Measurements from ENCODE around the gene CAMK4.
"Not testable (repeated sequence)": the region's sequence is repeated elsewhere in the genome, so short reads cannot be mapped to it uniquely, and the experiment has no call there.

The CAMK4 gene

GRCh38 chr5:111320953-111321352 is 96.8 kb downstream of the CAMK4 start:
- no peak for DNase-seq

- DNase-seq = no peak
Observed at GRCh38 chr5:111321376-111321775, 97.2 kb downstream of the CAMK4 start.

GRCh38 chr5:111326551-111326950 is 102.4 kb downstream of the CAMK4 start:
- DNase-seq = no peak

- no peak for DNase-seq
Observed at GRCh38 chr5:111337133-111337532, 112.9 kb downstream of the CAMK4 start.

- no peak for DNase-seq
Observed at GRCh38 chr5:111337688-111338087, 113.5 kb downstream of the CAMK4 start.

GRCh38 chr5:111345731-111346130 is 121.5 kb downstream of the CAMK4 start:
- no peak for DNase-seq

- no peak for DNase-seq
Observed at GRCh38 chr5:111347021-111347420, 122.8 kb downstream of the CAMK4 start.

GRCh38 chr5:111348661-111349329 is 124.6 kb downstream of the CAMK4 start:
- DNase-seq = no peak

- DNase-seq = no peak
Observed at GRCh38 chr5:111349429-111349828, 125.2 kb downstream of the CAMK4 start.

GRCh38 chr5:111353035-111353434 is 128.9 kb downstream of the CAMK4 start:
- no peak for DNase-seq

GRCh38 chr5:111358726-111359125 is 134.5 kb downstream of the CAMK4 start:
- DNase-seq = not testable (repeated sequence)

- DNase-seq = no peak
Observed at GRCh38 chr5:111360173-111360572, 136.0 kb downstream of the CAMK4 start.

- DNase-seq = no peak
Observed at GRCh38 chr5:111364992-111365391, 140.8 kb downstream of the CAMK4 start.

GRCh38 chr5:111366388-111366787 is 142.2 kb downstream of the CAMK4 start:
- DNase-seq = no peak

GRCh38 chr5:111367115-111367514 is 142.9 kb downstream of the CAMK4 start:
- no peak for DNase-seq

- DNase-seq = no peak
Observed at GRCh38 chr5:111372799-111373198, 148.6 kb downstream of the CAMK4 start.

GRCh38 chr5:111374380-111374779 is 150.2 kb downstream of the CAMK4 start:
- no peak for DNase-seq

- no peak for DNase-seq
Observed at GRCh38 chr5:111375645-111376044, 151.5 kb downstream of the CAMK4 start.

- DNase-seq = no peak
Observed at GRCh38 chr5:111377306-111377705, 153.1 kb downstream of the CAMK4 start.

- no peak for DNase-seq
Observed at GRCh38 chr5:111379391-111379816, 155.2 kb downstream of the CAMK4 start.

- no peak for DNase-seq
Observed at GRCh38 chr5:111383288-111383970, 159.2 kb downstream of the CAMK4 start.

- DNase-seq = no peak
Observed at GRCh38 chr5:111384220-111384619, 160.0 kb downstream of the CAMK4 start.

GRCh38 chr5:111385051-111385450 is 160.9 kb downstream of the CAMK4 start:
- DNase-seq = no peak

GRCh38 chr5:111385970-111386831 is 162.0 kb downstream of the CAMK4 start:
- no peak for DNase-seq
